ENCODE data around the gene BARD1.

DNA sequence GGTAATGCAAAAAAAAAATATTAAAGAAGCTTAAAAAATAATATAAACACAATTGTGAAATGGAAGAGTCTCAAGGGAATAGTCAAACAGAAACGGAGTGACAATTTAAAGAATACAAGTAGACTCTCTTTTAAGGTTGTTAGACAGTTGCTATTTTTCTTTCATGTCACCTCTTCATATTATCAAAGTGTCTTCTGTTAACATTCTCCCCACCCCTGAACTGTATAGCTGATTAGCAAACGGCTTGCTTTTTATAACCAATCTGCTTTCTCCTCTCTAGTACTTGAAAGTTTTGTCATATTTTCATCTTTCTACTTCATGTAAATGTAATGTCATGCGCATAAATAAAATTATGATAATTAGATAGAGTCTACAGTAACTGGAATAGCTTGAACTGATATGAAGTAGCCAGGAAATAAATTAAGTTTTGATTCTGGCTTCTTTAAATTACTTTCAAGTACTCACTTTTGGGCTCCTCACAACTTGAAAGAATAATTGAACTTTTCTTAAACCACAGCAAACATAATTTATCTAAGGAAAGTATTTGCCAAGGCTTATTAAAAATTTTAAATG lies 37.0 kb downstream of the BARD1 start:
- no peak for TF ChIP-seq GLIS3 (CRISPR knock-in tag; IDR thresholded peaks at IDR 0.05)
- TF ChIP-seq ZFP30 (CRISPR knock-in tag; IDR thresholded peaks at IDR 0.05) = peak; percentile 63
- no peak for TF ChIP-seq ZNF565 (CRISPR knock-in tag; conservative IDR thresholded peaks at IDR 0.05; ENCODE audit: low read depth)
- TF ChIP-seq ZNF8 (CRISPR knock-in tag; IDR thresholded peaks at IDR 0.05) = no peak
- TF ChIP-seq, protein P1, sequence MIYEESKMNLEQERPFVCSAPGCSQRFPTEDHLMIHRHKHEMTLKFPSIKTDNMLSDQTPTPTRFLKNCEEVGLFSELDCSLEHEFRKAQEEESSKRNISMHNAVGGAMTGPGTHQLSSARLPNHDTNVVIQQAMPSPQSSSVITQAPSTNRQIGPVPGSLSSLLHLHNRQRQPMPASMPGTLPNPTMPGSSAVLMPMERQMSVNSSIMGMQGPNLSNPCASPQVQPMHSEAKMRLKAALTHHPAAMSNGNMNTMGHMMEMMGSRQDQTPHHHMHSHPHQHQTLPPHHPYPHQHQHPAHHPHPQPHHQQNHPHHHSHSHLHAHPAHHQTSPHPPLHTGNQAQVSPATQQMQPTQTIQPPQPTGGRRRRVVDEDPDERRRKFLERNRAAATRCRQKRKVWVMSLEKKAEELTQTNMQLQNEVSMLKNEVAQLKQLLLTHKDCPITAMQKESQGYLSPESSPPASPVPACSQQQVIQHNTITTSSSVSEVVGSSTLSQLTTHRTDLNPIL (CRISPR knock-in tag; IDR thresholded peaks at IDR 0.05; ENCODE audit: low read depth) = no peak
- TF ChIP-seq OSR1 (CRISPR knock-in tag; IDR thresholded peaks at IDR 0.05) = no peak
- TF ChIP-seq TOX (CRISPR knock-in tag; IDR thresholded peaks at IDR 0.05; ENCODE audit: borderline replicate concordance) = no peak
- TF ChIP-seq, protein P2, sequence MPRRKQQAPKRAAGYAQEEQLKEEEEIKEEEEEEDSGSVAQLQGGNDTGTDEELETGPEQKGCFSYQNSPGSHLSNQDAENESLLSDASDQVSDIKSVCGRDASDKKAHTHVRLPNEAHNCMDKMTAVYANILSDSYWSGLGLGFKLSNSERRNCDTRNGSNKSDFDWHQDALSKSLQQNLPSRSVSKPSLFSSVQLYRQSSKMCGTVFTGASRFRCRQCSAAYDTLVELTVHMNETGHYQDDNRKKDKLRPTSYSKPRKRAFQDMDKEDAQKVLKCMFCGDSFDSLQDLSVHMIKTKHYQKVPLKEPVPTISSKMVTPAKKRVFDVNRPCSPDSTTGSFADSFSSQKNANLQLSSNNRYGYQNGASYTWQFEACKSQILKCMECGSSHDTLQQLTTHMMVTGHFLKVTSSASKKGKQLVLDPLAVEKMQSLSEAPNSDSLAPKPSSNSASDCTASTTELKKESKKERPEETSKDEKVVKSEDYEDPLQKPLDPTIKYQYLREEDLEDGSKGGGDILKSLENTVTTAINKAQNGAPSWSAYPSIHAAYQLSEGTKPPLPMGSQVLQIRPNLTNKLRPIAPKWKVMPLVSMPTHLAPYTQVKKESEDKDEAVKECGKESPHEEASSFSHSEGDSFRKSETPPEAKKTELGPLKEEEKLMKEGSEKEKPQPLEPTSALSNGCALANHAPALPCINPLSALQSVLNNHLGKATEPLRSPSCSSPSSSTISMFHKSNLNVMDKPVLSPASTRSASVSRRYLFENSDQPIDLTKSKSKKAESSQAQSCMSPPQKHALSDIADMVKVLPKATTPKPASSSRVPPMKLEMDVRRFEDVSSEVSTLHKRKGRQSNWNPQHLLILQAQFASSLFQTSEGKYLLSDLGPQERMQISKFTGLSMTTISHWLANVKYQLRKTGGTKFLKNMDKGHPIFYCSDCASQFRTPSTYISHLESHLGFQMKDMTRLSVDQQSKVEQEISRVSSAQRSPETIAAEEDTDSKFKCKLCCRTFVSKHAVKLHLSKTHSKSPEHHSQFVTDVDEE (CRISPR knock-in tag; IDR thresholded peaks at IDR 0.05) = no peak
- TF ChIP-seq CSDC2 (CRISPR knock-in tag; IDR thresholded peaks at IDR 0.05) = no peak
- no peak for TF ChIP-seq TCF4 (CRISPR knock-in tag; IDR thresholded peaks at IDR 0.05; ENCODE audit: borderline replicate concordance)
- TF ChIP-seq, protein P3, sequence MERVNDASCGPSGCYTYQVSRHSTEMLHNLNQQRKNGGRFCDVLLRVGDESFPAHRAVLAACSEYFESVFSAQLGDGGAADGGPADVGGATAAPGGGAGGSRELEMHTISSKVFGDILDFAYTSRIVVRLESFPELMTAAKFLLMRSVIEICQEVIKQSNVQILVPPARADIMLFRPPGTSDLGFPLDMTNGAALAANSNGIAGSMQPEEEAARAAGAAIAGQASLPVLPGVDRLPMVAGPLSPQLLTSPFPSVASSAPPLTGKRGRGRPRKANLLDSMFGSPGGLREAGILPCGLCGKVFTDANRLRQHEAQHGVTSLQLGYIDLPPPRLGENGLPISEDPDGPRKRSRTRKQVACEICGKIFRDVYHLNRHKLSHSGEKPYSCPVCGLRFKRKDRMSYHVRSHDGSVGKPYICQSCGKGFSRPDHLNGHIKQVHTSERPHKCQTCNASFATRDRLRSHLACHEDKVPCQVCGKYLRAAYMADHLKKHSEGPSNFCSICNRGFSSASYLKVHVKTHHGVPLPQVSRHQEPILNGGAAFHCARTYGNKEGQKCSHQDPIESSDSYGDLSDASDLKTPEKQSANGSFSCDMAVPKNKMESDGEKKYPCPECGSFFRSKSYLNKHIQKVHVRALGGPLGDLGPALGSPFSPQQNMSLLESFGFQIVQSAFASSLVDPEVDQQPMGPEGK (CRISPR knock-in tag; IDR thresholded peaks at IDR 0.05; ENCODE audit: borderline replicate concordance) = no peak
